Fibroblast of skin of abdomen (primary cell): ENCODE measurements around the gene DARS1.

ENCODE experiments used
- DNase-seq: peaks from one replicate; pipeline ENCODE4 v3.0.0-alpha.2; 2013

DARS1 gene

DNA sequence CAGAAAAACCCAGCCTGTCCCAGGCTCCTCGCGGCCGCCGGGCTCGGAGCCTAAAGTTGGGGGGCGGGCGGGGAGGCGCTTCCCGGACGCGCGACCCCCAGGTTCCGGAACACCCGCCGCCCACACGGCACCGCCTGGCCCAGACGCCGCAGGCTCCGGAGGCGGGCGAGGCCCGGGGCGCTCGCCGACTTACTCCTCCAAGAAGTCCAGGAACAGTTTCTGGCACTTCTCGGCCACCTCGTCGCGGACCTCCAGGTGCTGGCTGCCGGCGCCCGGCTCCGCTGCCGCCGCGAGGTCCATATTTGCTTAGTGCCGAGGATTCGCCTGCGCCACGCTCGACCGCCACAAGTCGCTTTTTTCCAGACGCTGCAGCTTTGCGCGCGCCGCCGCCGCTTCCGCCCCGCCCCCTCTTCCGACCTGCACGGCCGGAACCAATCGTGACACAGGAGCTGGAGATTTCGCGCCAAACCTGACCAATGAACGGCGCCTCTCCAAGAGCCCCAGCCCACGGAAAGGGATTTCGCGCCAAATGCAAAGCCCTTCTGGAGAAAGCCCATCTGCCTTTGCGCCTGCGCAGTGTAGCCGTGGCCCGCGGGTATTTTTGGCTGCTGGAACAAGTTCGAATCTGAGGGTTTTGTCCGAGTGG lies 109.2 kb downstream of the DARS1 start, which contains the start of gene MCM6:
Gene MCM6 (minus strand): TSS at position 378 of the 646 bp plus-strand sequence. CDS start 78 bp downstream, at position 300.
- DNase-seq, result peak; percentile 99

DNA sequence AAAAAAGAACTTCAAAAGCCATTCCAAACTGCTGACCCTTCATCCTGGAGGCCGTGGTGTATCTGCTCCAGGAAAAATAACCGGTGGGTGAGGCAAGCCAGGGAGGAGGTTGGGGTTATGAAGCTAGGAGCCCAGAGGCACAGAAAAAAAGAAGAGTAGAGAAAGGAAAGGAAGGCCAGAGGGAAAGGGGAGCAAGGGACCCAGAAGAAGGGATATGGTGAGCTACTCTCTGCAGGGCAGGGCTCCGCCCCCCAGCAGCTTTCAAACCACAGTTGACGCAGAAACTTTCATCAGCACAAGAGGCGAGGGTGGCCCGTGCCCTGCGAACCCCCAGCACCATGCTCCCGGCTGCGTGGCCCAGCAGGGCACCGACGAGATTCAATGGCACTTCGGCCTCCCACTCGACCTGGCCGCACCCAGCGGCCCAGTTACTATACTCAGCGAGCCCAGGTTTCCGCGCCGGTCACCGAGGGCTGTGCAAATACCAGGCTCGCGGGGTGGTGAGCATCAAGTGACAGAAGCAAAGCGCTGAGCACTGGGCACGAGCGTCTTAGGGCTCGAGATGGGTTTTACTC lies 109.8 kb downstream of the DARS1 start:
- DNase-seq, result peak; percentile 66

- DNase-seq, result no peak
These were observed 110.6 kb downstream of the DARS1 start for GRCh38 chr2:135874777-135875365.

GRCh38 chr2:135870571-135870970 lies 114.9 kb downstream of the DARS1 start:
- DNase-seq, result no peak

DNA sequence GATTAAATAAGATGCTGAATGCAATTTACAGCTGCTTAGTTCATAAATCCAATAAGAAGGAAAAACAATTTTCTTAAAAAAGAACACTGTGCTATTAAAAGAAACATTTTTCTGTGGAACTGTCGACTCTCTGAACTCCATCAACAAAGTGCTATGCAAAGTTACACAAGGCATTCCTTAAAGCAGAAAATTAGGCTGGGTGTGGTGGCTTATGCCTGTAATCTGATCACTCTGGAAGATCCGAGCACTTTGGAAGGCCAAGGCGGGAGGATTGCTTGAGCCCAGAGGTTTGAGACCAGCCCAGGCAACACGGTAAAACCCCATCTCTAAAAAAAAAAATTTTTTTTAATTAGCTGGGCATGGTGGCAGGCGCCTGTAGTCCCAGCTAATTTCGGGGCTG lies 122.2 kb downstream of the DARS1 start:
- DNase-seq, result no peak

GRCh38 chr2:135862718-135863117 lies 122.7 kb downstream of the DARS1 start:
- no peak for DNase-seq
